ENCODE measurements around the gene FSD1. TPM values are rescaled to one million over a fixed set of nuclear protein-coding genes. Genes with fewer than 3 reads are reported as not detected.

The FSD1 gene
- total RNA-seq, 4 donors from 2014 or later = 0.29 to 0.50 TPM; not detected in 2

DNA sequence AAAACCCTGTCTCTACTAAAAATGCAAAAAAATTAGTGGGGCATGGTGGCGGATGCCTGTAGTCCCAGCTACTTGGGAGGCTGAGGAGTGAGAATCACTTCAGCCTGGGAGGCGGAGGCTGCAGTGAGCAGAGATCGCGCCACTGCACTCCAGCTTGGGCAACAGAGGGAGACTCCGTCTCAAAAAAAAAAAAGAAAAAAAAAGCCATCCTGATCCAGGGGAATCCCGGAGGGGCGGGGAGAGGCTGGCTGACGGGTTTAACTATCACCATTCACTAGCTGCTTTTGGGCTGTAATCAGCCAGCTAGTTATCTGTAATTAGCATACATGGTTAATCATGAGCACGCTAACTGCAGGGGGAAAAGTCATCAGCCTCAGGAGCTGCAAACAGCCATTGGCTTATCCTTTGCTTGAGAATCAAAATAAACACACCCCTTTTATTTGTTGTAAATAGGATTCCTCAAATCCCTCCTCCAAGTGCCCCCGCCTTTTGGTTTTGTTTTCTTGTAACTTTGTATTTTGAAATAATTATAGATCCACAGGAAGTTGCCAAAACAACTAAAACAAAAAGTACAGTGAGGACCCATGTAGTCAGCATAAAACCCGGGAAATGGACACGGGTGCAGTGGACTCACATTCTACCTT, 9.6 kb downstream of the FSD1 start:
- intact Hi-C loops (cut with DNase I) = no loop called here
- Histone ChIP-seq H3K4me1 (peaks cover 0 to 4% (median 0%) of the 10 kb centered on the region in 4 donors), H3K4me3 (no peak overlapping the region), H3K36me3 (no peaks in the 10 kb centered on the region), H3K27ac (replicated peaks in 1 of 4) (no peak overlapping the region), H3K9me3 (no peaks in the 10 kb centered on the region), H3K27me3 (peaks cover 0 to 30% (median 0%) of the 10 kb centered on the region in 4 donors)
- 51% methylated on average over 12 of the region's 12 CpGs for WGBS
- no peak for DNase-seq (ENCODE audit: extremely low spot score)
- TF ChIP-seq POLR2A (IDR thresholded peaks at IDR 0.05; ENCODE audit: low read depth) (no peak), POLR2AphosphoS5 (IDR thresholded peaks at IDR 0.05) (no peak), EP300 (IDR thresholded peaks at IDR 0.05) (no peak)
- TF ChIP-seq, protein P1, sequence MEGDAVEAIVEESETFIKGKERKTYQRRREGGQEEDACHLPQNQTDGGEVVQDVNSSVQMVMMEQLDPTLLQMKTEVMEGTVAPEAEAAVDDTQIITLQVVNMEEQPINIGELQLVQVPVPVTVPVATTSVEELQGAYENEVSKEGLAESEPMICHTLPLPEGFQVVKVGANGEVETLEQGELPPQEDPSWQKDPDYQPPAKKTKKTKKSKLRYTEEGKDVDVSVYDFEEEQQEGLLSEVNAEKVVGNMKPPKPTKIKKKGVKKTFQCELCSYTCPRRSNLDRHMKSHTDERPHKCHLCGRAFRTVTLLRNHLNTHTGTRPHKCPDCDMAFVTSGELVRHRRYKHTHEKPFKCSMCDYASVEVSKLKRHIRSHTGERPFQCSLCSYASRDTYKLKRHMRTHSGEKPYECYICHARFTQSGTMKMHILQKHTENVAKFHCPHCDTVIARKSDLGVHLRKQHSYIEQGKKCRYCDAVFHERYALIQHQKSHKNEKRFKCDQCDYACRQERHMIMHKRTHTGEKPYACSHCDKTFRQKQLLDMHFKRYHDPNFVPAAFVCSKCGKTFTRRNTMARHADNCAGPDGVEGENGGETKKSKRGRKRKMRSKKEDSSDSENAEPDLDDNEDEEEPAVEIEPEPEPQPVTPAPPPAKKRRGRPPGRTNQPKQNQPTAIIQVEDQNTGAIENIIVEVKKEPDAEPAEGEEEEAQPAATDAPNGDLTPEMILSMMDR (IDR thresholded peaks at IDR 0.05) = no peak

- H3K4me3 ChIP-seq = no peak overlapping the region
- H3K9me3 ChIP-seq = no peaks in the 10 kb centered on the region
- no peak overlapping the region for H3K27ac ChIP-seq (replicated peaks in 1 of 4)
- intact Hi-C loops (cut with DNase I) = no loop called here
- TF ChIP-seq EP300 (IDR thresholded peaks at IDR 0.05) (no peak), POLR2AphosphoS5 (IDR thresholded peaks at IDR 0.05) (no peak), POLR2A (IDR thresholded peaks at IDR 0.05; ENCODE audit: low read depth) (no peak)
- TF ChIP-seq, protein P1 (IDR thresholded peaks at IDR 0.05) = no peak
- H3K36me3 ChIP-seq = no peaks in the 10 kb centered on the region
- peaks cover 0 to 4% (median 0%) of the 10 kb centered on the region in 4 donors for H3K4me1 ChIP-seq
- WGBS = 80% methylated on average over 7 of the region's 9 CpGs
- no peak for DNase-seq (ENCODE audit: extremely low spot score)
- H3K27me3 ChIP-seq = peaks cover 0 to 30% (median 0%) of the 10 kb centered on the region in 4 donors
Measured at GRCh38 chr19:4316956-4317355, 12.6 kb downstream of the FSD1 start.

GRCh38 chr19:4318460-4318859, 14.1 kb downstream of the FSD1 start:
- no peak for DNase-seq (ENCODE audit: extremely low spot score)
- intact Hi-C loops (cut with DNase I) = no loop called here
- WGBS = 99% methylated on average over 7 of the region's 7 CpGs
- Histone ChIP-seq H3K27ac (replicated peaks in 1 of 4) (no peak overlapping the region), H3K27me3 (peaks cover 0 to 30% (median 0%) of the 10 kb centered on the region in 4 donors), H3K9me3 (peaks cover 0 to 9% (median 0%) of the 10 kb centered on the region in 4 donors), H3K36me3 (no peaks in the 10 kb centered on the region), H3K4me3 (no peak overlapping the region), H3K4me1 (peaks cover 0 to 4% (median 0%) of the 10 kb centered on the region in 4 donors)
- TF ChIP-seq POLR2AphosphoS5 (IDR thresholded peaks at IDR 0.05) = no peak
- no peak for TF ChIP-seq EP300 (IDR thresholded peaks at IDR 0.05)
- TF ChIP-seq, protein P1 (IDR thresholded peaks at IDR 0.05) = no peak
- TF ChIP-seq POLR2A (IDR thresholded peaks at IDR 0.05; ENCODE audit: low read depth) = no peak

DNA sequence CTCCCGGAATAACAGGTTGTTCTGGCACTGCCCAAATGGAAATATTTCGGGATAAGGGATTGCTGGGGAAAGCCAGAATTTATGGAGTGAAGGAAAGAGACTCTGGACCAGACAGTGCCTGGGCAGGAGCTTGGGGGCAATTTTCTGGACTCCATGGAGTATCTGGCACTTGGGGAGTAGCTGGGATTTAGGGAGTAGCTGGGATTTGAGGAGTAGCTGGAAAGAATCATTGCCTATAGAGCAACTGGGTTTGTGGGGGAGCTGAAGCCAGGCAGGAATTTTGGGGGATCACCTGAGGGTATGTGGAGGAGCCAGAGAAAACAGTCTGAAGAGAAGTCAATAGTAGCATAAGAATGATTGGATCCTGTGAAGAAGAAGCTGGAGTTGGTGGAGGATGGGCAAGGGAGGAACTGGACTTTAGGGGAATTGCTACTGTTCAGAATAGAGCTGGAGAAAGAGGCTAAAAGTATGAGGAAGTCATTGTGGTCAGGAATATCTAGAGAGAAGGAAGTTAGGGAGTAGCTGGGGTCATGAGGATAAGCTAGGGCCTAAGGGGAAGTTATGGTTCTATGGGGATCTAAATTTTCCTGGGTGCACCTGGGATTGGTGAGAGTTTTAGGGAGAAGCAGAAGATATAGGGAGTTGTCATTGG, 14.8 kb downstream of the FSD1 start:
- Histone ChIP-seq H3K27ac (replicated peaks in 1 of 4) (no peak overlapping the region), H3K36me3 (no peaks in the 10 kb centered on the region), H3K27me3 (peaks cover 0 to 30% (median 0%) of the 10 kb centered on the region in 4 donors), H3K4me1 (no peaks in the 10 kb centered on the region), H3K9me3 (peaks cover 0 to 9% (median 0%) of the 10 kb centered on the region in 4 donors), H3K4me3 (no peak overlapping the region)
- 97% methylated on average over 2 of the region's 2 CpGs for WGBS
- TF ChIP-seq, protein P1 (IDR thresholded peaks at IDR 0.05) = no peak
- TF ChIP-seq EP300 (IDR thresholded peaks at IDR 0.05) = no peak
- TF ChIP-seq POLR2A (IDR thresholded peaks at IDR 0.05; ENCODE audit: low read depth) = no peak
- TF ChIP-seq POLR2AphosphoS5 (IDR thresholded peaks at IDR 0.05) = no peak
- DNase-seq (ENCODE audit: extremely low spot score) = no peak
- intact Hi-C loops (cut with DNase I) = no loop called here
